Cortex of kidney (tissue), 1 donor: ENCODE data around the gene ADARB2.
"Not testable (repeated sequence)": the region's sequence is repeated elsewhere in the genome, so short reads cannot be mapped to it uniquely, and the experiment has no call there.

Source experiments
- DNase-seq: peaks from one replicate; lab custom pipeline; 2025; lab: John Stamatoyannopoulos, UW

The ADARB2 gene

GRCh38 chr10:1546431-1547110 is 190.8 kb downstream of the ADARB2 start:
- no peak for DNase-seq

GRCh38 chr10:1545524-1545923 is 191.8 kb downstream of the ADARB2 start:
- DNase-seq = no peak

- DNase-seq = no peak
Observed at GRCh38 chr10:1544929-1545328, 192.4 kb downstream of the ADARB2 start.

- DNase-seq = no peak
Observed at GRCh38 chr10:1544209-1544673, 193.1 kb downstream of the ADARB2 start.

GRCh38 chr10:1543596-1543995 is 193.7 kb downstream of the ADARB2 start:
- no peak for DNase-seq

GRCh38 chr10:1542941-1543340 is 194.4 kb downstream of the ADARB2 start:
- no peak for DNase-seq

GRCh38 chr10:1540144-1540543 is 197.2 kb downstream of the ADARB2 start:
- no peak for DNase-seq

- DNase-seq = no peak
Observed at GRCh38 chr10:1539216-1539615, 198.1 kb downstream of the ADARB2 start.

- DNase-seq = no peak
Observed at GRCh38 chr10:1538531-1539061, 198.7 kb downstream of the ADARB2 start.

- DNase-seq = no peak
Observed at GRCh38 chr10:1538121-1538520, 199.2 kb downstream of the ADARB2 start.

- not testable (repeated sequence) for DNase-seq
Observed at GRCh38 chr10:1537449-1537848, 199.9 kb downstream of the ADARB2 start.

GRCh38 chr10:1536341-1536740 is 201.0 kb downstream of the ADARB2 start:
- DNase-seq = no peak

GRCh38 chr10:1535301-1535965 is 201.9 kb downstream of the ADARB2 start:
- DNase-seq = no peak

GRCh38 chr10:1534820-1535219 is 202.5 kb downstream of the ADARB2 start:
- DNase-seq = no peak

- no peak for DNase-seq
Observed at GRCh38 chr10:1532636-1533035, 204.7 kb downstream of the ADARB2 start.

GRCh38 chr10:1531883-1532597 is 205.3 kb downstream of the ADARB2 start:
- DNase-seq = no peak

GRCh38 chr10:1530871-1531517 is 206.3 kb downstream of the ADARB2 start:
- DNase-seq = no peak

- no peak for DNase-seq
Observed at GRCh38 chr10:1529806-1530413, 207.4 kb downstream of the ADARB2 start.

GRCh38 chr10:1527951-1528350 is 209.4 kb downstream of the ADARB2 start:
- no peak for DNase-seq

GRCh38 chr10:1526436-1527055 is 210.8 kb downstream of the ADARB2 start:
- no peak for DNase-seq
